ENCODE results near the gene IQCC.

IQCC gene

DNA sequence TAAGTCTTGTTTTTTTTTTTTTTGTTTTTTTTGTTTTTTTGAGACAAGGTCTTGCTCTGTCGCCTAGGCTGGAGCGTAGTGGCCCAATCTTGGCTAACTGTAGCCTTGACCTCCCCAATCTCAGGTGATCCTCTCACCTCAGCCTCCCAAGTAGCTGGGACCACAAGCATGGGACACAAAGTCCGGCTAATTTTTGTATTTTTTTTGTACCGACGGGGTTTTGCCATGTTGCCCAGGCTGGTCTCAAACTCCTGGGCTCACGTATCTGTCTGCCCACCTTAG lies 51.7 kb downstream of the IQCC start:
- H3K4me3 ChIP-seq (ENCODE audit: low read depth, low read length), result no peak overlapping the region
- TF ChIP-seq ZSCAN23 (tag by site-specific recombination; IDR thresholded peaks at IDR 0.05) (no peak), ZNF157 (tag by site-specific recombination; IDR thresholded peaks at IDR 0.05) (no peak), ZNF155 (tag by site-specific recombination; IDR thresholded peaks at IDR 0.05) (no peak), ZNF654 (tag by site-specific recombination; IDR thresholded peaks at IDR 0.05; ENCODE audit: low read depth) (no peak), ZNF302 (tag by site-specific recombination; IDR thresholded peaks at IDR 0.05; ENCODE audit: low read depth) (no peak), KLF7 (tag by site-specific recombination; IDR thresholded peaks at IDR 0.05; ENCODE audit: borderline replicate concordance) (no peak), ZNF558 (tag by site-specific recombination; IDR thresholded peaks at IDR 0.05) (no peak), ZBTB20 (tag by site-specific recombination; IDR thresholded peaks at IDR 0.05) (no peak), BCL11B (tag by site-specific recombination; IDR thresholded peaks at IDR 0.05; ENCODE audit: low read depth) (no peak), TRIM28 (IDR thresholded peaks at IDR 0.05; ENCODE audit: borderline replicate concordance, low read length) (no peak)
- TF ChIP-seq, protein P1, sequence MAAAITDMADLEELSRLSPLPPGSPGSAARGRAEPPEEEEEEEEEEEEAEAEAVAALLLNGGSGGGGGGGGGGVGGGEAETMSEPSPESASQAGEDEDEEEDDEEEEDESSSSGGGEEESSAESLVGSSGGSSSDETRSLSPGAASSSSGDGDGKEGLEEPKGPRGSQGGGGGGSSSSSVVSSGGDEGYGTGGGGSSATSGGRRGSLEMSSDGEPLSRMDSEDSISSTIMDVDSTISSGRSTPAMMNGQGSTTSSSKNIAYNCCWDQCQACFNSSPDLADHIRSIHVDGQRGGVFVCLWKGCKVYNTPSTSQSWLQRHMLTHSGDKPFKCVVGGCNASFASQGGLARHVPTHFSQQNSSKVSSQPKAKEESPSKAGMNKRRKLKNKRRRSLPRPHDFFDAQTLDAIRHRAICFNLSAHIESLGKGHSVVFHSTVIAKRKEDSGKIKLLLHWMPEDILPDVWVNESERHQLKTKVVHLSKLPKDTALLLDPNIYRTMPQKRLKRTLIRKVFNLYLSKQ (tag by site-specific recombination; IDR thresholded peaks at IDR 0.05; ENCODE audit: borderline replicate concordance), result no peak
- H3K36me3 ChIP-seq (ENCODE audit: control insufficient read depth in 2 of 2, insufficient read depth in 1 of 2, low read length in 2 of 2), result no peaks in the 10 kb centered on the region
- H3K27ac ChIP-seq (ENCODE audit: extremely low read depth, low read depth, low read length), result no peak overlapping the region
- H3K9me3 ChIP-seq (ENCODE audit: control insufficient read depth, insufficient read depth, low read depth, low read length), result no peaks in the 10 kb centered on the region
- ChIA-PET CTCF (interaction anchor here (4.6 kb wide), 1 partner anchor 10 kb away, joined by 40 read pairs; the partner anchor contains the start of gene FAM167B), POLR2A (interaction anchor here (1.5 kb wide), 1 partner anchor 79 kb away, joined by 3 read pairs; the partner anchor contains the start of gene MARCKSL1)
- H3K4me1 ChIP-seq (ENCODE audit: control insufficient read depth, insufficient read depth, low read length), result no peaks in the 10 kb centered on the region
